ENCODE measurements around the gene REEP6.

- TF ChIP-seq, protein P1, sequence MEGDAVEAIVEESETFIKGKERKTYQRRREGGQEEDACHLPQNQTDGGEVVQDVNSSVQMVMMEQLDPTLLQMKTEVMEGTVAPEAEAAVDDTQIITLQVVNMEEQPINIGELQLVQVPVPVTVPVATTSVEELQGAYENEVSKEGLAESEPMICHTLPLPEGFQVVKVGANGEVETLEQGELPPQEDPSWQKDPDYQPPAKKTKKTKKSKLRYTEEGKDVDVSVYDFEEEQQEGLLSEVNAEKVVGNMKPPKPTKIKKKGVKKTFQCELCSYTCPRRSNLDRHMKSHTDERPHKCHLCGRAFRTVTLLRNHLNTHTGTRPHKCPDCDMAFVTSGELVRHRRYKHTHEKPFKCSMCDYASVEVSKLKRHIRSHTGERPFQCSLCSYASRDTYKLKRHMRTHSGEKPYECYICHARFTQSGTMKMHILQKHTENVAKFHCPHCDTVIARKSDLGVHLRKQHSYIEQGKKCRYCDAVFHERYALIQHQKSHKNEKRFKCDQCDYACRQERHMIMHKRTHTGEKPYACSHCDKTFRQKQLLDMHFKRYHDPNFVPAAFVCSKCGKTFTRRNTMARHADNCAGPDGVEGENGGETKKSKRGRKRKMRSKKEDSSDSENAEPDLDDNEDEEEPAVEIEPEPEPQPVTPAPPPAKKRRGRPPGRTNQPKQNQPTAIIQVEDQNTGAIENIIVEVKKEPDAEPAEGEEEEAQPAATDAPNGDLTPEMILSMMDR (IDR thresholded peaks at IDR 0.05; ENCODE audit: extremely low read depth in 1 of 2, insufficient read depth in 1 of 2, low read depth in 1 of 2, low read length in 2 of 2), result no peak
- TF ChIP-seq POLR2A (IDR thresholded peaks at IDR 0.05; ENCODE audit: low read depth, low read length) (no peak), EZH2 (IDR thresholded peaks at IDR 0.05; ENCODE audit: borderline replicate concordance, low read depth, low read length, severe bottlenecking) (no peak), POLR2AphosphoS5 (IDR thresholded peaks at IDR 0.05; ENCODE audit: insufficient read depth, low read depth, low read length) (no peak), GATA2 (IDR thresholded peaks at IDR 0.05; ENCODE audit: insufficient read depth, insufficient read length, low read depth, low read length) (no peak), MAX (IDR thresholded peaks at IDR 0.05; ENCODE audit: insufficient read depth, insufficient read length) (no peak), JUN (IDR thresholded peaks at IDR 0.05; ENCODE audit: borderline replicate concordance, insufficient read depth, insufficient read length, low read depth) (no peak), MYC (IDR thresholded peaks at IDR 0.05; ENCODE audit: low read depth, low read length) (no peak), FOS (IDR thresholded peaks at IDR 0.05; ENCODE audit: borderline replicate concordance, insufficient read depth, low read length) (no peak)
Measured at GRCh38 chr19:1461862-1462261, 29.1 kb upstream of the REEP6 start.
